Measurements from ENCODE around the gene MAPK4.

- TF ChIP-seq, protein P1, sequence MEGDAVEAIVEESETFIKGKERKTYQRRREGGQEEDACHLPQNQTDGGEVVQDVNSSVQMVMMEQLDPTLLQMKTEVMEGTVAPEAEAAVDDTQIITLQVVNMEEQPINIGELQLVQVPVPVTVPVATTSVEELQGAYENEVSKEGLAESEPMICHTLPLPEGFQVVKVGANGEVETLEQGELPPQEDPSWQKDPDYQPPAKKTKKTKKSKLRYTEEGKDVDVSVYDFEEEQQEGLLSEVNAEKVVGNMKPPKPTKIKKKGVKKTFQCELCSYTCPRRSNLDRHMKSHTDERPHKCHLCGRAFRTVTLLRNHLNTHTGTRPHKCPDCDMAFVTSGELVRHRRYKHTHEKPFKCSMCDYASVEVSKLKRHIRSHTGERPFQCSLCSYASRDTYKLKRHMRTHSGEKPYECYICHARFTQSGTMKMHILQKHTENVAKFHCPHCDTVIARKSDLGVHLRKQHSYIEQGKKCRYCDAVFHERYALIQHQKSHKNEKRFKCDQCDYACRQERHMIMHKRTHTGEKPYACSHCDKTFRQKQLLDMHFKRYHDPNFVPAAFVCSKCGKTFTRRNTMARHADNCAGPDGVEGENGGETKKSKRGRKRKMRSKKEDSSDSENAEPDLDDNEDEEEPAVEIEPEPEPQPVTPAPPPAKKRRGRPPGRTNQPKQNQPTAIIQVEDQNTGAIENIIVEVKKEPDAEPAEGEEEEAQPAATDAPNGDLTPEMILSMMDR (IDR thresholded peaks at IDR 0.05) = no peak
- TF ChIP-seq POLR2A (IDR thresholded peaks at IDR 0.05) = no peak
Observed at GRCh38 chr18:50665015-50665414, 105.1 kb downstream of the MAPK4 start.

Data from esophagus squamous epithelium (tissue), 4 donors.